ENCODE data around the gene POLR2J. TPM values are rescaled to one million over a fixed set of nuclear protein-coding genes. Genes with fewer than 3 reads are reported as not detected.

The POLR2J gene
- total RNA-seq, 2 experiments from 2014 or later: 52.9 to 56.7 TPM

DNA sequence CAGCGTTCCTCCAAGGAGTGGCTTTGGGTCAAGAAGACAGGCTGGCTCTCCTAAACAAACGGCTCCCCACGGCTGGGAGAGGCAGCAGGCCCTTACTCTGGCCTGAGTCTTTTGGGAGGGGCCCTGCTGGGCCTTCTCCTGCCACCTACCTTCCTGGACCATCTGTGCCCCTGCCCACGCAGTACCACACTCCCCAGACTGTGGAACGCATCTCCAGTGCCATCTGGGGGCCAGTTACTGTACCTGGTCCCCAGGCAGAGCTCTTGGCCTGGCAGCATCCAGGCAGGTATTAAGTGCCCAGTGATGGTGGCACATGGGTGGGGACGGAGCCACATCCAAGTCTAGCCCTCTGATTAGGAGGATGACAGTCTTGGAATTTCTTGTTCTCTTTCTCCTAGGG, 28.5 kb downstream of the POLR2J start:
- no peak for DNase-seq

DNA sequence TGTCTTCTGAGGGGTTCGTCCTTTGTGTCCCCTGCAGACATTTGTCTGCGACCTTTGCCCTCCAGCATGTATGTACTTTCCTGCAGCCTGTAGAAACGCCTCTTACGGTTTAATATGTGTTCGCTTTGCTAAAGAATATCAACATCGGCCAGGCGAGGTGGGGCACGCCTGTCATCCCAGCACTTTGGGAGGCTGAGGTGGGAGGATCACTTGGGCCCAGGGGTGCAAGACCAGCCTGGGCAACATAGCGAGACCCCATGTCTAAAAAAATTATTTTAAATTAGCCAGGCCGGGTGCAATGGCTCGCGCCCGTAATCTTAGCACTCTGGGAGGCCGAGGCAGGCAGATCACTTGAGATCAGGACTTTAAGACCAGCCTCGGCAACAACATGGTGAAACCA, 29.6 kb downstream of the POLR2J start:
- peaks cover 8% of the 10 kb centered on the region for H3K36me3 Mint-ChIP-seq
- CTCF ChIA-PET: interaction anchor here (1.5 to 2.0 kb wide), 3 partner anchors 15 to 42 kb away, joined by 4 to 20 read pairs (median 7); no protein-coding TSS in a partner anchor
- H3K4me1 Mint-ChIP-seq: no peaks in the 10 kb centered on the region
- no peak for ATAC-seq
- no peaks in the 10 kb centered on the region for H3K27me3 Mint-ChIP-seq
- no peaks in the 10 kb centered on the region for H3K9me3 Mint-ChIP-seq (ENCODE audit: low read depth)
- no peak for DNase-seq
- no peak overlapping the region for H3K27ac Mint-ChIP-seq
- H3K4me3 Mint-ChIP-seq: no peak overlapping the region

More for the DNA sequence above, 28.5 kb downstream of the POLR2J start:
- Mint-ChIP-seq H3K27me3 (no peaks in the 10 kb centered on the region), H3K36me3 (peaks cover 3% of the 10 kb centered on the region), H3K4me1 (no peaks in the 10 kb centered on the region), H3K27ac (no peak overlapping the region), H3K4me3 (no peak overlapping the region), H3K9me3 (ENCODE audit: low read depth) (no peaks in the 10 kb centered on the region)
- CTCF ChIA-PET: interaction anchor here (0.8 to 2.0 kb wide), 11 partner anchors 9 to 48 kb away, joined by 3 to 20 read pairs (median 4); no protein-coding TSS in a partner anchor
- peak; percentile 74 for ATAC-seq

DNA sequence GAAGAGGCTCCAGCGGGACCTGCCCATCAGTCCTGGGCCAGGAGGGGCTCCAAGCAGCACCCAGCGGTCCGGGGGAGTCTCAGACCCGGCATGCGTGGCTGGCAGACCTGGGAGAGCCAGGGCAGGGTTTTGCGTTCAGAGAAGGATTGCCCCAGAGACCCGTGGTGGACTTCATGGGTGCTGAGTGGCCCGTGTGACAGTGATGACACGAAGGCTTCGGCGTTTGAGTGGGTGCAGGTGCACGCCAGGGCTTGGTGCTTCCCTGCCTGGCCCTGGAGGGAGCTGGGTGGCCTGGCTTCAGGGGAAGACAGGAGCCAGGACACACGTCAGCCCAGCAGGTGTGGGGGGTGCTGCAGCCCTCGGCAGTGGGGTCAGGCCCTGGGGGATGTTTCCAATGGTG, 31.4 kb downstream of the POLR2J start:
- no peak overlapping the region for H3K4me3 Mint-ChIP-seq
- H3K27me3 Mint-ChIP-seq: no peaks in the 10 kb centered on the region
- H3K4me1 Mint-ChIP-seq: peaks cover 7% of the 10 kb centered on the region
- H3K36me3 Mint-ChIP-seq: peaks cover 8% of the 10 kb centered on the region
- no peaks in the 10 kb centered on the region for H3K9me3 Mint-ChIP-seq (ENCODE audit: low read depth)
- CTCF ChIA-PET: interaction anchor here (1.4 kb wide), 1 partner anchor 43 kb away, joined by 3 read pairs; no protein-coding TSS in a partner anchor
- ATAC-seq: no peak
- DNase-seq: no peak
- no peak overlapping the region for H3K27ac Mint-ChIP-seq

DNA sequence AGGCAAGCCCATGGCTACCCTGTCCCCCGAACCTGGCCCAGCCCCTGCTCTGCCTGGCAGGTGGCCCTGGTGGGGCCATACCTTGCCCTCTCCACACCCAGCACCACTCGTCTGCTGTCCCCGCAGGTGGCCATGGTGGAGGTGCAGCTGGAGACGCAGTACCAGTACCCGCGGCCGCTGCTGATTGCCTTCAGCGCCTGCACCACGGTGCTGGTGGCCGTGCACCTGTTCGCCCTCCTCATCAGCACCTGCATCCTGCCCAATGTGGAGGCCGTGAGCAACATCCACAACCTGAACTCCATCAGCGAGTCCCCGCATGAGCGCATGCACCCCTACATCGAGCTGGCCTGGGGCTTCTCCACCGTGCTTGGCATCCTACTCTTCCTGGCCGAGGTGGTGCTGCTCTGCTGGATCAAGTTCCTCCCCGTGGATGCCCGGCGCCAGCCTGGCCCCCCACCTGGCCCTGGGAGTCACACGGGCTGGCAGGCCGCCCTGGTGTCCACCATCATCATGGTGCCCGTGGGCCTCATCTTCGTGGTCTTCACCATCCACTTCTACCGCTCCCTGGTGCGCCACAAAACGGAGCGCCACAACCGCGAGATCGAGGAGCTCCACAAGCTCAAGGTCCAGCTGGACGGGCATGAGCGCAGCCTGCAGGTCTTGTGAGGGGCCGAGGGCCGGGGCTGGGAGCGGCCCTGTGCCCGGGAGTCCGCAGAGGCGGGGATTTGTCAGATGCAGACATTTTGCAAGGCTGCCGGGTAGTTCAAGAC, 32.1 kb downstream of the POLR2J start:
- no peak overlapping the region for H3K4me3 Mint-ChIP-seq
- H3K36me3 Mint-ChIP-seq: peaks cover 11% of the 10 kb centered on the region
- ATAC-seq: no peak
- H3K27ac Mint-ChIP-seq: no peak overlapping the region
- CTCF ChIA-PET: interaction anchor here (1.4 kb wide), 1 partner anchor 42 kb away, joined by 3 read pairs; no protein-coding TSS in a partner anchor
- peaks cover 10% of the 10 kb centered on the region for H3K4me1 Mint-ChIP-seq
- no peaks in the 10 kb centered on the region for H3K9me3 Mint-ChIP-seq (ENCODE audit: low read depth)
- H3K27me3 Mint-ChIP-seq: no peaks in the 10 kb centered on the region
- DNase-seq: no peak

DNA sequence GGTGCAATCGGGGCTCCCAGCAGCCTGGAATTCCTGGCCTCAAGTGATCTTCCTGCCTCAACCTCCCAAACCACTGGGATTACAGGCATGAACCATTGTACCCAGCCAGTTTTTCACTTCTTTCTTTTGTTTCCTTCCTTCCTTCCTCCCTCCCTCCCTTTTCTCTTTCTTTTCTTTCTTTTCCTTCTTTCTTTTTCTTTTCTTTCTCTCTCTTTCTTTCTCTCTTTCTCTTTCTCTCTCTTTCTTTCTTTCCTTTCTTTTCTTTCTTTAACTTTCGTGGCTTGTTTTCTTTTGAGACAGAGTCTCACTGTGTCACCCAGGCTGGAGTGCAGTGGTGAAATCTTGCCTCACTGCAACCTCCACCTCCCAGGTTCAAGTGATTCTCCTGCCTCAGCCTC, 33.0 kb downstream of the POLR2J start:
- peak overlapping the region; percentile 4 for H3K27ac Mint-ChIP-seq
- H3K36me3 Mint-ChIP-seq: peaks cover 12% of the 10 kb centered on the region
- no peak overlapping the region for H3K4me3 Mint-ChIP-seq
- H3K9me3 Mint-ChIP-seq (ENCODE audit: low read depth): no peaks in the 10 kb centered on the region
- peaks cover 10% of the 10 kb centered on the region for H3K4me1 Mint-ChIP-seq
- ATAC-seq (no peak), DNase-seq (no peak)
- CTCF ChIA-PET: interaction anchor here (1.4 to 1.5 kb wide), 2 partner anchors 12 to 41 kb away, joined by 3 to 5 read pairs; partner anchors contain the start of gene ORAI2
- H3K27me3 Mint-ChIP-seq: no peaks in the 10 kb centered on the region

DNA sequence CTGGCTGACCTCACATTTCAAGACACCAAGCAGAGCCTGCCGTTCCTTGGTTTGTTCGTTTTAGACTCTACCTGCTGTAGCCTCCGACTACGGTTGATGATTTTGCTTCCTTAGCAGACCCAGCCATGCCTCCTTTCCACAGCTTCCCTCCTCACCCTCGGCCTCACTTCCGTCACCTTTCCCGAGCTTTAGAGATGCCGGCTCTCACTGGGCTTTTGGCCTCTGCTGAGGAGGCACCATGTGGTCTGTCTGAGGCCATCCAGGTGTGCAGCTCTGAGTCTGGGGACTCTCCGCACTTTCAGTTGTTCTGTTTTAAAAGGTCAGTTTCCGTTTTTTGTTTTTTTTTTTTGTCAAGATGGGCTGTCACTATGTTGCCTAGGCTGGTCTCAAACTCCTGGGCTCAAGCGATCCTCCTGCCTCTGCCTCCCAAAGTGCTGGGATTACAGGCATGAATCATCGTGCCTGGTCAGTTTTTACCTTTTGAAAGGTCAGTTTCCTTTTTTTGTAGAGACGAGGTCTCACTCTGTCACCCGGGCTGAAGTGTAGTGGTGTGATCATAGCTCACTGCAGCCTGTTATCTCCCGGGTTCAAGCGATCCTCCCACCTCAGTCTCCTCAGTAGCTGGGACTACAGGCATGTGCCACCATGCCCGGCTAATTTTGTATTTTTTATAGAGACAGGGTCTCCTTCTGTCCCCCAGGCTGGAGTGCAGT, 33.6 kb downstream of the POLR2J start:
- H3K36me3 Mint-ChIP-seq: peaks cover 12% of the 10 kb centered on the region
- H3K27ac Mint-ChIP-seq: peak overlapping the region; percentile 25
- CTCF ChIA-PET: interaction anchor here (1.5 to 2.6 kb wide), 2 partner anchors 11 to 41 kb away, joined by 5 to 10 read pairs; partner anchors contain the start of gene ORAI2
- H3K9me3 Mint-ChIP-seq (ENCODE audit: low read depth): no peaks in the 10 kb centered on the region
- ATAC-seq (no peak), DNase-seq (no peak)
- H3K4me1 Mint-ChIP-seq: peaks cover 10% of the 10 kb centered on the region
- no peak overlapping the region for H3K4me3 Mint-ChIP-seq
- H3K27me3 Mint-ChIP-seq: no peaks in the 10 kb centered on the region

DNA sequence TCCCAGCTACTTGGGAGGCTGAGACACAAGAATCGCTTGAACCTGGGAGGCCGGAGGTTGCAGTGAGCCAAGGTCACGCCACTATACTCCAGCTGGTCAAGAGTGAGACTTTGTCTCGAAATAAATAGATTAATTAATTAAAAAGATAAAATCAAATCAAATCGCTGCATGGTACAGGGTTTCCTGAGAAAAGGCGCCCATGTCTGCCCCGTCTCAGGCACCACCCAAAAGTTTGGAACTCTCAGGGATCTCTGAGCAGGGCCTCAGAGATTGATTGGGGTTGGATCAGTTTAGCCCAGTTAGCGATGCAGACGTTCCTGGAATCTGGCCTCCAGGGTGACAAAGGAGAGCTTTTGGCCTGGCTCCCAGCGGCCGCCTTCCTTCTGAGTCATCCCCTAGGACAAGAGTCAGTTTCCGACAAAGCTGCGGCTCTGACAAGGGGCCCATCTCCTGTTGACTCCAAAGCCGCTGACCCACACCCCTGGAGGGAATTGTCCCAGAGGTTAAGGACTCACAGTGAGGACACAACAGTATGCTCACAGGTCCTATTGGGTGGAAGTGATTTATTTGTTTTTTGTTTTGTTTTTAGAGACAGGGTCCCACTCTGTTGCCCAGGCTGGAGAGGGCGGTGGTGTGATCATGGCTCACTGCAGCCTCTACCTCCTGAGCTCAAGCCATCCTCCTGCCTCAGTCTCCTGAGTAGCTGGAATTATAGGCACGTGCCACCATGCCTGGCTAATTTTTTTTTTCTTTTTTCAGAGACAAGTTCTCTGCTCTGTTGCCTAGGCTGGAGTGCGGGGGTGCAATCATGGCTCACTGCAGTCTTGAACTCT, 38.5 kb downstream of the POLR2J start:
- ATAC-seq: no peak
- Mint-ChIP-seq H3K27ac (no peak overlapping the region), H3K36me3 (peaks cover 21% of the 10 kb centered on the region), H3K27me3 (no peaks in the 10 kb centered on the region), H3K9me3 (ENCODE audit: low read depth) (no peaks in the 10 kb centered on the region), H3K4me1 (peaks cover 20% of the 10 kb centered on the region), H3K4me3 (no peak overlapping the region)
- no peak for DNase-seq
- CTCF ChIA-PET: interaction anchor here (0.7 to 1.3 kb wide), 3 partner anchors 10 to 36 kb away, joined by 3 to 4 read pairs (median 3); partner anchors contain the start of genes ALKBH4 and LRWD1

DNA sequence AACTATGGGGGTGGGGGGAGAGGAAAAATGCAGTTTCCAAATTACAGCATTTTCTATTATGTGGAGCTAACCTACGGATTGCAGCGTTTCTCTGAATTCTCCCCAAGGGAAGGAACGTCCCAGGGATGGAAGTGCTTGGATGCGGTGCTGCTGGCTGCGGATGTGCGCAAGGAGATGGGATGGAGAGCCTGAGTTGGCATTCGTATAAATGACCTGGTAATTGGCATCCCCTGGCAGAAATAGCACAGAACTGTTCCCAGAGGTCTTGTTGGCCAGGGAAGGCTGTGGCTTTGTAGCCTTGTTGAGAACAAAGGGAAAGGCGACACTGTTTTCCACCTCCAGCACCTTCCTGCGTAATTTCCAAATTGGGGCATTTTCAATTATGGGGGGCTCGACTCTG, 42.6 kb downstream of the POLR2J start:
- CTCF ChIA-PET: interaction anchor here (1.4 to 5.9 kb wide), 3 partner anchors 19 to 32 kb away, joined by 3 to 50 read pairs (median 31); no protein-coding TSS in a partner anchor
- peaks cover 36% of the 10 kb centered on the region for H3K4me1 Mint-ChIP-seq
- no peak overlapping the region for H3K4me3 Mint-ChIP-seq
- no peaks in the 10 kb centered on the region for H3K27me3 Mint-ChIP-seq
- peaks cover 14% of the 10 kb centered on the region for H3K36me3 Mint-ChIP-seq
- no peak overlapping the region for H3K27ac Mint-ChIP-seq
- ATAC-seq (no peak), DNase-seq (no peak)
- H3K9me3 Mint-ChIP-seq (ENCODE audit: low read depth): no peaks in the 10 kb centered on the region

DNA sequence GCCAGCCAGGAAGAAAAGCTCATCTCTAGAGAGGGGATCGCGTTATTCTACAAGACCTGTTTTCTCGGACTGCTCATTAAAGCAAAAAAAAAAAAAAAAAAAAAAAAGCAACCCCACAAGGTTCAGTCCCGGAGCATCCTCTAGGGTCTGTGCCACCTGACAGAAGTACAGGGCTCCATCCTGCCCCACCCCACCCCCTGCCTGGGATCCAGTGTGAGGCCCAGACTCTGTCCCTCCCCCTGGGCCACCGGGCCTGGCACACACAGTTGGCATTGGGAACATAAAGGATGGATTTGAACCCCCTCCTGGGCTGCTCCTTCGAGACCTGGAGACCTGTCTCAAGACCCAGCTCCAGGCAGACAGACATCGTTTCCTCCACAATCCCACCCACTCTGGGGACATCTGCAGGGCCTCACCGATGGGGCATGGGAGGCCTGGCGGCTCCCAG, 44.7 kb downstream of the POLR2J start:
- DNase-seq (peak; percentile 61), ATAC-seq (peak; percentile 25)
- CTCF ChIA-PET: interaction anchor here (0.6 to 5.9 kb wide), 8 partner anchors 11 to 282 kb away, joined by 3 to 50 read pairs (median 4); no protein-coding TSS in a partner anchor
- Mint-ChIP-seq H3K27ac (peak overlapping the region; percentile 75), H3K27me3 (no peaks in the 10 kb centered on the region), H3K9me3 (ENCODE audit: low read depth) (no peaks in the 10 kb centered on the region), H3K4me1 (peaks cover 52% of the 10 kb centered on the region), H3K4me3 (peak overlapping the region; percentile 75), H3K36me3 (peaks cover 18% of the 10 kb centered on the region)

DNA sequence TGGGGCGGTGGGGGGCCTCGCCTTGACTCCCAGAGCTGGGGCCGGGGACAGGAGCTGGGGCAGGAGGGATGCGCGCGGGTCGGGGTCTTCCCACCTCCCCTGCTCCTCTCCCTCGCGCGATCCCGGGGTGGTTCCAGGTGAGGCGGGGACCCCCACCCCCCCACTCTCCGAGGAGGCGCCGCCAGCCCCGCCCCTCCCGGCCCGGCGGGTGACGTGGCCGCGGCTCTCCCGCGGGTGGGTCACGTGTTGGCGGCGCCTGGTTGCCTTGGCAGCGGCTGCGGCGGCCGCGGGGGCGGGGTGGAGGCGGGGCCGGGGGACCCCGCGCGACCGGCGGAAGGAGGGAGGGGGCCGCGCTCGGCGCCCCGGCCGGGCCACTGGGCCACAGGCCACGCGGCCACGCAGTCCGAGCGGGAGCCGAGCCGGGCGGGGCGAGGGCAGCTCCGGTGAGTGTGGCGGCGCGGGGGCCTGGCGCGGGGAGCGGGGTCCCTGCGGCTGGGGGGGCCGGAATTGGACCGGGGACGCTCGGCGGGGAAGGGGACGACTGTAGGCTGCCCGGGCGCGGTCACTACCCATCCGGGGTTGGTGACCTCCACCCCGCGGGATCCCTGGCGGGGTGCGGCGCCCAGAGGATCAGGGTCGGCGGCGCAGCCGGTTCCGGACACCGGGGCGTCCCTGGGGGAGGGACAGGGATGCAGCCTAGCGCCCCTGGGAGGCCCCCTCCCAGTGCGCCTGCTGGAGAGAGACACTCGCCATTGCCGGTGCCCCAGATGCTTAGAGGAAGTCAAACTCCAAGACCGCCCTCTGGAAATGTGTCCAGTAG, 45.3 kb downstream of the POLR2J start, which contains the start of gene ORAI2:
ORAI2 (plus strand) TSS at position 357 of the 820 bp plus-strand sequence. CDS start 5,382 bp downstream, outside the sequence.
- Mint-ChIP-seq H3K27me3 (no peaks in the 10 kb centered on the region), H3K4me3 (peak within 1 kb of the TSS; percentile 75), H3K9me3 (ENCODE audit: low read depth) (no peaks in the 10 kb centered on the region), H3K36me3 (peaks cover 18% of the 10 kb centered on the region), H3K4me1 (peaks cover 53% of the 10 kb centered on the region), H3K27ac (peak within 1 kb of the TSS; percentile 85)
- CTCF ChIA-PET: interaction anchor here (0.6 to 5.9 kb wide), 8 partner anchors 12 to 212 kb away, joined by 3 to 50 read pairs (median 5); no protein-coding TSS in a partner anchor
- ATAC-seq (peak; percentile 71), DNase-seq (peak; percentile 89)

DNA sequence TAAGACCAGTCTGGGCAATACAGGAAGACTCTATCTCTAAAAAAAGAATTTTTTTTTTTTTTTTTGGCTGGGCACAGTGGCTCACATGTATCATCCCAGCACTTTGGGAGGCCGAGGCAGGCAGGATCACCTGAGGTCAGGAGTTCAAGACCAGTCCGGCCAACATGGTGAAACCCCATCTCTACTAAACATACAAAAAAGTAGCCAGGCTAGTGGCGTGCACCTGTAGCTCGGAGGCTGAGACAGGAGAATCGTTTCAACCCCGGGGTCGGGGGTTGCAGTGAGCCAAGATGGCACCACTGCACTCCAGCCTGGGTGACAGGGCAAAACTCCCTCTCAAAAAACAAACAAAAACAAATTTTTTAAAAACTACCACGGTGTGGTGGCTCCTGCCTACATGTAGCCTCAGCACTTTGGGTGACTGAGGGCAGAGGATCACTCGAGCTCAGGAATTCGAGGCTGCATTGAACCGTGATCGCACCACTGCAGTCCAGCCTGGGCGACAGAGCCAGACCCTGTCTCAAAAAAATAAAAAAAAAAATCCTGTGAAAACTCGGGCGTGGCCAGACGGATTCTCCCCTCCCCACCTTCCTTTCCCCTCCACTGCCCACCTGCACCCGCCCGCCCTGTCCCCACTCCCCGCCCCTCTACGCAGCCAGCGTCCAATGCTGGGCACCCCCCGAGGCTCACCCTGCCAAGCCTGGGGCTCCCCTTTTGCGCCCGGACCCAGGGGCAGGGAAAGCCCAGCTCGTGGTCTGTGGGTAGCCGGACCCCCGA, 46.1 kb downstream of the POLR2J start:
- DNase-seq (no peak), ATAC-seq (peak; percentile 28)
- Mint-ChIP-seq H3K9me3 (ENCODE audit: low read depth) (no peaks in the 10 kb centered on the region), H3K4me3 (peak overlapping the region; percentile 55), H3K4me1 (peaks cover 58% of the 10 kb centered on the region), H3K27ac (peak overlapping the region; percentile 85), H3K27me3 (no peaks in the 10 kb centered on the region), H3K36me3 (peaks cover 18% of the 10 kb centered on the region)
- CTCF ChIA-PET: interaction anchor here (1.8 to 5.9 kb wide), 4 partner anchors 13 to 35 kb away, joined by 5 to 50 read pairs (median 18); no protein-coding TSS in a partner anchor

Data from activated CD8-positive, alpha-beta memory T cell treated with anti-CD3 and anti-CD28 coated beads, Interleukin-2, amount 10 ng/mL, durations not matched to agents 7 days and 5 days (primary cell).